Adrenal gland (tissue), 5 donors: ENCODE results near the gene RNASE8.

Source experiments
- POLR2A ChIP-seq, 2 donors: fragments of 450-650 bp; IDR thresholded peaks; one replicate each; pipeline ENCODE4 v1.6.1; 2017; ENCODE audit warnings: antibody characterized with exemption in 2 of 2, mild to moderate bottlenecking in 2 of 2, moderate library complexity in 1 of 2
- TF ChIP-seq, protein P1 (sequence below), 6 experiments: fragments of 450-650 bp in 4 of 6; fragments of 200-600 bp in 2 of 6; sonication (generic) in 1 of 6; IDR thresholded peaks; 1 replicate in 5 of 6; 2 replicates in 1 of 6; pipeline versions ENCODE4 v1.5.1 to v1.8.0; 2016 to 2021; ENCODE audit warnings: antibody characterized with exemption in 6 of 6, mild to moderate bottlenecking in 2 of 6, moderate library complexity in 1 of 6
- donor health status: DM: no; HTN: no; CAD: no.

GRCh38 chr14:21018781-21019180 is 38.8 kb upstream of the RNASE8 start:
- TF ChIP-seq, protein P1, sequence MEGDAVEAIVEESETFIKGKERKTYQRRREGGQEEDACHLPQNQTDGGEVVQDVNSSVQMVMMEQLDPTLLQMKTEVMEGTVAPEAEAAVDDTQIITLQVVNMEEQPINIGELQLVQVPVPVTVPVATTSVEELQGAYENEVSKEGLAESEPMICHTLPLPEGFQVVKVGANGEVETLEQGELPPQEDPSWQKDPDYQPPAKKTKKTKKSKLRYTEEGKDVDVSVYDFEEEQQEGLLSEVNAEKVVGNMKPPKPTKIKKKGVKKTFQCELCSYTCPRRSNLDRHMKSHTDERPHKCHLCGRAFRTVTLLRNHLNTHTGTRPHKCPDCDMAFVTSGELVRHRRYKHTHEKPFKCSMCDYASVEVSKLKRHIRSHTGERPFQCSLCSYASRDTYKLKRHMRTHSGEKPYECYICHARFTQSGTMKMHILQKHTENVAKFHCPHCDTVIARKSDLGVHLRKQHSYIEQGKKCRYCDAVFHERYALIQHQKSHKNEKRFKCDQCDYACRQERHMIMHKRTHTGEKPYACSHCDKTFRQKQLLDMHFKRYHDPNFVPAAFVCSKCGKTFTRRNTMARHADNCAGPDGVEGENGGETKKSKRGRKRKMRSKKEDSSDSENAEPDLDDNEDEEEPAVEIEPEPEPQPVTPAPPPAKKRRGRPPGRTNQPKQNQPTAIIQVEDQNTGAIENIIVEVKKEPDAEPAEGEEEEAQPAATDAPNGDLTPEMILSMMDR (IDR thresholded peaks at IDR 0.05) = no peak
- TF ChIP-seq POLR2A (IDR thresholded peaks at IDR 0.05) = no peak
